PC-3 (cell line): Measurements from ENCODE around the gene CCL17.

Source experiments
- CTCF ChIP-seq: fragments of 300-600 bp; sonication (generic); conservative IDR thresholded peaks from 2 replicates; pipeline ENCODE4 v1.5.1; 2017; ENCODE audit warnings: antibody characterized with exemption, low read depth, mild to moderate bottlenecking, low read length
- EZH2phosphoT487 ChIP-seq: fragments of 300-600 bp; sonication (generic); IDR thresholded peaks from 2 replicates; pipeline ENCODE4 v1.6.1; 2018; ENCODE audit warnings: mild to moderate bottlenecking, antibody characterized with exemption, low read length, borderline replicate concordance

GRCh38 chr16:57358527-57359095, 46.0 kb upstream of the CCL17 start, which contains the start of gene CCL22:
- TF ChIP-seq EZH2phosphoT487 (no peak), CTCF (no peak)
